Neural cell (in vitro differentiated cells): ENCODE results near the gene TTYH3. TPM values are rescaled to one million over a fixed set of nuclear protein-coding genes. Genes with fewer than 3 reads are reported as not detected.

Experiments
- H2AFZ ChIP-seq: fragments of 200-600, 300-800 bp; sonication (generic), shearing (Covaris generic); 2 replicates; pipeline ENCODE4 v1.6.0; 2014; ENCODE audit warnings: low read depth, mild to moderate bottlenecking, antibody characterized with exemption, low read length, moderate library complexity
- H3F3A ChIP-seq: fragments of 200-600 bp; shearing (Covaris generic); 2 replicates; pipeline ENCODE4 v1.6.1; 2016; ENCODE audit warnings: mild to moderate bottlenecking, moderate library complexity, mixed read lengths, antibody characterized with exemption, low read length; ENCODE audit not compliant: insufficient read depth, poor library complexity, severe bottlenecking
- H3K27ac ChIP-seq: fragments of 200-600, 300-800 bp; sonication (generic), shearing (Covaris generic); 2 replicates; pipeline ENCODE4 v1.5.1; 2014; ENCODE audit warnings: mild to moderate bottlenecking, low read length, moderate library complexity
- H3K27me3 ChIP-seq: fragments of 300-800, 200-600 bp; sonication (generic), shearing (Covaris generic); 2 replicates; pipeline ENCODE4 v1.6.0; 2014; ENCODE audit warnings: mild to moderate bottlenecking, low read depth, low read length, moderate library complexity; ENCODE audit not compliant: insufficient read depth
- H3K36me3 ChIP-seq: fragments of 300-800, 200-600 bp; sonication (generic), shearing (Covaris generic); 2 replicates; pipeline ENCODE4 v1.5.1; 2014; ENCODE audit warnings: mild to moderate bottlenecking, antibody characterized with exemption, low read length, moderate library complexity; ENCODE audit not compliant: insufficient read depth
- H3K4me2 ChIP-seq: fragments of 300-800, 200-600 bp; sonication (generic), shearing (Covaris generic); 2 replicates; pipeline ENCODE4 v1.6.0; 2014; ENCODE audit warnings: mild to moderate bottlenecking, low read length
- H3K4me3 ChIP-seq: fragments of 300-800, 200-600 bp; sonication (generic), shearing (Covaris generic); 2 replicates; pipeline ENCODE4 v1.5.1; 2014; ENCODE audit warnings: mild to moderate bottlenecking, low read length, moderate library complexity
- H3K79me2 ChIP-seq: fragments of 200-600 bp; shearing (Covaris generic); replicated peaks from 2 replicates; pipeline ENCODE4 v1.6.0; 2014; ENCODE audit warnings: mild to moderate bottlenecking, low read length, moderate library complexity; ENCODE audit not compliant: insufficient read depth
- H3K9ac ChIP-seq: fragments of 300-800, 200-600 bp; sonication (generic), shearing (Covaris generic); 2 replicates; pipeline ENCODE4 v1.6.1; 2016; ENCODE audit warnings: mild to moderate bottlenecking, low read length, mixed read lengths
- H3K9me2 ChIP-seq: fragments of 200-600 bp; shearing (Covaris generic); 2 replicates; pipeline ENCODE4 v1.6.1; 2016; ENCODE audit warnings: mild to moderate bottlenecking, low read length, mixed read lengths; ENCODE audit not compliant: insufficient read depth
- H3K9me3 ChIP-seq: fragments of 200-600, 300-800 bp; sonication (generic), shearing (Covaris generic); 2 replicates; pipeline ENCODE4 v1.6.1; 2016; ENCODE audit warnings: mild to moderate bottlenecking, mixed run types, low read length, moderate library complexity, mixed read lengths
- H4K20me1 ChIP-seq: fragments of 200-600 bp; shearing (Covaris generic); 2 replicates; pipeline ENCODE4 v1.6.1; 2016; ENCODE audit warnings: mild to moderate bottlenecking, mixed run types; ENCODE audit not compliant: insufficient read depth
- CTCF ChIP-seq: fragments of 450-650 bp; IDR thresholded peaks from 2 replicates; pipeline ENCODE4 v1.5.1; 2014; ENCODE audit warnings: antibody characterized with exemption, mild to moderate bottlenecking, moderate library complexity; ENCODE audit not compliant: poor library complexity, severe bottlenecking
- EP300 ChIP-seq: fragments of 450-650 bp; conservative IDR thresholded peaks from 2 replicates; pipeline ENCODE4 v1.6.1; 2014; ENCODE audit warnings: antibody characterized with exemption, mild to moderate bottlenecking, moderate library complexity; ENCODE audit not compliant: poor library complexity, severe bottlenecking
- EZH2 ChIP-seq: fragments of 200-600, 300-800 bp; shearing (Covaris generic), sonication (generic); IDR thresholded peaks from 2 replicates; pipeline ENCODE4 v1.6.1; 2014; ENCODE audit warnings: antibody characterized with exemption, low read length, borderline replicate concordance, mild to moderate bottlenecking; ENCODE audit not compliant: insufficient read depth, poor library complexity, severe bottlenecking
- MXI1 ChIP-seq: fragments of 450-650 bp; conservative IDR thresholded peaks from 2 replicates; pipeline ENCODE4 v1.6.1; 2014; ENCODE audit warnings: antibody characterized with exemption, mild to moderate bottlenecking; ENCODE audit not compliant: poor library complexity, severe bottlenecking
- POLR2AphosphoS5 ChIP-seq: IDR thresholded peaks from 2 replicates; pipeline ENCODE4 v1.6.1; 2012
- RAD21 ChIP-seq: fragments of 450-650 bp; conservative IDR thresholded peaks from 2 replicates; pipeline ENCODE4 v1.6.1; 2014; ENCODE audit warnings: antibody characterized with exemption, mild to moderate bottlenecking, moderate library complexity
- REST ChIP-seq: IDR thresholded peaks from 2 replicates; pipeline ENCODE4 v1.6.1; 2012; ENCODE audit warnings: borderline replicate concordance
- SMC3 ChIP-seq: fragments of 450-650 bp; conservative IDR thresholded peaks from 2 replicates; pipeline ENCODE4 v1.6.1; 2014; ENCODE audit warnings: antibody characterized with exemption, mild to moderate bottlenecking, moderate library complexity; ENCODE audit not compliant: poor library complexity
- TAF1 ChIP-seq: IDR thresholded peaks from 2 replicates; pipeline ENCODE4 v1.6.1; 2012; ENCODE audit warnings: low read depth
- polyA plus RNA-seq: library from polyadenylated mRNA; depleted of rRNA; stranded (reverse); fragments of >200 nt; gene quantifications from 2 replicates; pipeline ENCODE4 v1.2.3, GENCODE V29; 2014

TTYH3 gene
- polyA plus RNA-seq, 1 donor from 2014 or later: 17.0 TPM

- no peak overlapping the region for H3K4me2 ChIP-seq
- no peak overlapping the region for H3K4me3 ChIP-seq
- no peaks in the 10 kb centered on the region for H4K20me1 ChIP-seq
- H2AFZ ChIP-seq: no peak overlapping the region
- H3K9me2 ChIP-seq: no peaks in the 10 kb centered on the region
- no peaks in the 10 kb centered on the region for H3K9me3 ChIP-seq
- H3K36me3 ChIP-seq: no peaks in the 10 kb centered on the region
- TF ChIP-seq EP300: no peak
- no peak overlapping the region for H3K27ac ChIP-seq
- no peaks in the 10 kb centered on the region for H3K27me3 ChIP-seq
- no peaks in the 10 kb centered on the region for H3F3A ChIP-seq
- no peaks in the 10 kb centered on the region for H3K79me2 ChIP-seq
- H3K9ac ChIP-seq: no peak overlapping the region
Measured at GRCh38 chr7:2598154-2598823, 33.5 kb upstream of the TTYH3 start.

GRCh38 chr7:2601065-2601464 lies 30.7 kb upstream of the TTYH3 start:
- no peaks in the 10 kb centered on the region for H3K27me3 ChIP-seq
- no peaks in the 10 kb centered on the region for H3K79me2 ChIP-seq
- TF ChIP-seq EP300: no peak
- TF ChIP-seq SMC3: no peak
- no peak for TF ChIP-seq CTCF
- TF ChIP-seq MXI1: no peak
- no peak for TF ChIP-seq RAD21
- no peak for TF ChIP-seq POLR2AphosphoS5
- TF ChIP-seq REST: no peak
- TF ChIP-seq EZH2: no peak
- no peak for TF ChIP-seq TAF1
- H3K9me2 ChIP-seq: no peaks in the 10 kb centered on the region
- no peak overlapping the region for H3K9ac ChIP-seq
- H3K36me3 ChIP-seq: no peaks in the 10 kb centered on the region
- H4K20me1 ChIP-seq: no peaks in the 10 kb centered on the region
- H3K9me3 ChIP-seq: no peaks in the 10 kb centered on the region
- H3F3A ChIP-seq: no peaks in the 10 kb centered on the region
- no peak overlapping the region for H3K4me2 ChIP-seq
- no peak overlapping the region for H3K27ac ChIP-seq
- no peak overlapping the region for H2AFZ ChIP-seq
- H3K4me3 ChIP-seq: no peak overlapping the region

- no peaks in the 10 kb centered on the region for H3K36me3 ChIP-seq
- no peaks in the 10 kb centered on the region for H3K27me3 ChIP-seq
- no peak overlapping the region for H3K4me2 ChIP-seq
- H2AFZ ChIP-seq: no peak overlapping the region
- no peaks in the 10 kb centered on the region for H3K9me2 ChIP-seq
- H3K27ac ChIP-seq: no peak overlapping the region
- no peak for TF ChIP-seq RAD21
- no peaks in the 10 kb centered on the region for H3F3A ChIP-seq
- no peaks in the 10 kb centered on the region for H4K20me1 ChIP-seq
- no peak overlapping the region for H3K4me3 ChIP-seq
- H3K9ac ChIP-seq: no peak overlapping the region
- no peaks in the 10 kb centered on the region for H3K9me3 ChIP-seq
- H3K79me2 ChIP-seq: no peaks in the 10 kb centered on the region
Measured at GRCh38 chr7:2601907-2602306, 29.9 kb upstream of the TTYH3 start.
